Tibial nerve (tissue), 4 donors: ENCODE measurements around the gene DRAM1. TPM values are rescaled to one million over a fixed set of nuclear protein-coding genes. Genes with fewer than 3 reads are reported as not detected.

Experiments used
- DNase-seq, 2 donors: peaks; one replicate each; pipeline ENCODE4 v3.0.0-alpha.2; 2019; ENCODE audit warnings: low spot score in 2 of 2
- H3K27ac ChIP-seq, 4 donors: fragments of 200-600 bp; sonication (generic) in 3 of 4; one replicate each; pipeline ENCODE4 v1.5.1; 2017 to 2019; ENCODE audit warnings: mild to moderate bottlenecking in 1 of 4
- H3K27me3 ChIP-seq, 2 donors: fragments of 200-600 bp; sonication (generic) in 1 of 2; one replicate each; pipeline versions ENCODE4 v1.5.1 to v1.6.0; 2017 to 2019
- H3K36me3 ChIP-seq, 3 donors: fragments of 200-600 bp; sonication (generic); one replicate each; pipeline ENCODE4 v1.5.1; 2018 to 2019
- H3K4me1 ChIP-seq, 4 donors: fragments of 200-600 bp; sonication (generic) in 3 of 4; one replicate each; pipeline ENCODE4 v1.5.1; 2017 to 2019
- H3K4me3 ChIP-seq, 4 donors: fragments of 200-600 bp; sonication (generic) in 3 of 4; one replicate each; pipeline ENCODE4 v1.5.1; 2017 to 2019; ENCODE audit warnings: mild to moderate bottlenecking in 1 of 4, moderate library complexity in 1 of 4
- H3K9me3 ChIP-seq, 4 donors: fragments of 200-600 bp; sonication (generic) in 3 of 4; one replicate each; pipeline ENCODE4 v1.5.1; 2017 to 2019
- EP300 ChIP-seq, 2 donors: sonication (generic); formaldehyde crosslinking; IDR thresholded peaks; one replicate each; pipeline ENCODE4 v1.6.1; 2017; ENCODE audit warnings: antibody characterized with exemption in 2 of 2, mild to moderate bottlenecking in 1 of 2
- POLR2A ChIP-seq, 2 donors: fragments of 450-650 bp; IDR thresholded peaks; one replicate each; pipeline ENCODE4 v1.6.1; 2017; ENCODE audit warnings: antibody characterized with exemption in 2 of 2, mild to moderate bottlenecking in 2 of 2, moderate library complexity in 2 of 2
- WGBS, 2 donors: methylation state at CpG; one replicate each; pipeline ENCODE4 v1.1.5; 2018; 5-methylcytosine and 5-hydroxymethylcytosine counted together
- total RNA-seq, 4 donors: library from RNA; depleted of rRNA; stranded (reverse); fragments of >200 nt; gene quantifications; one replicate each; pipeline ENCODE4 v1.1.0, GENCODE V29; 2016
- TF ChIP-seq, protein P1 (sequence below), 5 experiments: fragments of 200-600 bp in 3 of 5; fragments of 450-650 bp in 2 of 5; sonication (generic) in 3 of 5; IDR thresholded peaks; one replicate each; pipeline ENCODE4 v1.5.1; 2016 to 2019; ENCODE audit warnings: antibody characterized with exemption in 5 of 5, mild to moderate bottlenecking in 3 of 5, moderate library complexity in 2 of 5

Gene DRAM1
- total RNA-seq, 4 donors from 2014 or later: 14.4 to 23.1 (median 17.8) TPM

DNA sequence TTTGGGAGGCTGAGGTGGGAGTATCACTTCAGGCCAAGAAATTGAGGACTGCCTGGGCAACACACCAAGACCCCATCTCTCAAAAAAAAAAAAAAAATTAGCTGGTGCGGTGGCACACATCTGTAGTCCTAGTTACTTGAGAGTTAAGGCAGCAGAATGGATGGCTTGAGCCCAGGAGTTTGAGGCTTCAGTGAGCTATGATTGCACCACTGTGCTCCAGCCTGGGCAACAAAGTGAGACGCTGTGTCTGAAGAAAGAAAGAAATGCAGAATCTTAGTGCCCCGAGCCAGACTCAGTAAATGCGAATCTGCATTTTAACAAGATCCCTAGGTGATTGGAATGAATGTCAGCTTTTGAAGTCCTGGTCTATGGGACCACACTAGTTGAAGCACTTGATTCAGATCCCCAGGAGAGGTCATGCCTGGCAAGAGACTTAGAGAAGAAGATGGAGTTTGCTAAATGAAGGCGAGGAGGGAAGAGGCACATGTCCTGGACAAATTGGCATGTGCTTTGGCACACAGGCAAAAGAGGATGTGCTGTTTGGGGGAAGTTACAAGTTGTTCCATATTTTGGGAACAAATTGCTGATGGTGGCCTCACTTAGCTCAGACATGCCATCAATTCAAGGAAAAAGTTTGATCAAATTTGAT, 56.6 kb downstream of the DRAM1 start:
- 59 to 62% methylated on average over 5 of the region's 5 CpGs for WGBS, 2 donors
- Histone ChIP-seq H3K27me3 (no peaks in the 10 kb centered on the region), H3K27ac (peak overlapping the region in 2 of 4 donors; percentile 36 to 82), H3K4me1 (peaks cover 0 to 18% (median 8%) of the 10 kb centered on the region in 4 donors), H3K36me3 (no peaks in the 10 kb centered on the region), H3K4me3 (no peak overlapping the region), H3K9me3 (no peaks in the 10 kb centered on the region)
- TF ChIP-seq, protein P1, sequence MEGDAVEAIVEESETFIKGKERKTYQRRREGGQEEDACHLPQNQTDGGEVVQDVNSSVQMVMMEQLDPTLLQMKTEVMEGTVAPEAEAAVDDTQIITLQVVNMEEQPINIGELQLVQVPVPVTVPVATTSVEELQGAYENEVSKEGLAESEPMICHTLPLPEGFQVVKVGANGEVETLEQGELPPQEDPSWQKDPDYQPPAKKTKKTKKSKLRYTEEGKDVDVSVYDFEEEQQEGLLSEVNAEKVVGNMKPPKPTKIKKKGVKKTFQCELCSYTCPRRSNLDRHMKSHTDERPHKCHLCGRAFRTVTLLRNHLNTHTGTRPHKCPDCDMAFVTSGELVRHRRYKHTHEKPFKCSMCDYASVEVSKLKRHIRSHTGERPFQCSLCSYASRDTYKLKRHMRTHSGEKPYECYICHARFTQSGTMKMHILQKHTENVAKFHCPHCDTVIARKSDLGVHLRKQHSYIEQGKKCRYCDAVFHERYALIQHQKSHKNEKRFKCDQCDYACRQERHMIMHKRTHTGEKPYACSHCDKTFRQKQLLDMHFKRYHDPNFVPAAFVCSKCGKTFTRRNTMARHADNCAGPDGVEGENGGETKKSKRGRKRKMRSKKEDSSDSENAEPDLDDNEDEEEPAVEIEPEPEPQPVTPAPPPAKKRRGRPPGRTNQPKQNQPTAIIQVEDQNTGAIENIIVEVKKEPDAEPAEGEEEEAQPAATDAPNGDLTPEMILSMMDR (IDR thresholded peaks at IDR 0.05): no peak
- peak in 1 of 2 donors; percentile 78 for TF ChIP-seq EP300 (IDR thresholded peaks at IDR 0.05)
- peak; percentile 34 to 70 for DNase-seq

DNA sequence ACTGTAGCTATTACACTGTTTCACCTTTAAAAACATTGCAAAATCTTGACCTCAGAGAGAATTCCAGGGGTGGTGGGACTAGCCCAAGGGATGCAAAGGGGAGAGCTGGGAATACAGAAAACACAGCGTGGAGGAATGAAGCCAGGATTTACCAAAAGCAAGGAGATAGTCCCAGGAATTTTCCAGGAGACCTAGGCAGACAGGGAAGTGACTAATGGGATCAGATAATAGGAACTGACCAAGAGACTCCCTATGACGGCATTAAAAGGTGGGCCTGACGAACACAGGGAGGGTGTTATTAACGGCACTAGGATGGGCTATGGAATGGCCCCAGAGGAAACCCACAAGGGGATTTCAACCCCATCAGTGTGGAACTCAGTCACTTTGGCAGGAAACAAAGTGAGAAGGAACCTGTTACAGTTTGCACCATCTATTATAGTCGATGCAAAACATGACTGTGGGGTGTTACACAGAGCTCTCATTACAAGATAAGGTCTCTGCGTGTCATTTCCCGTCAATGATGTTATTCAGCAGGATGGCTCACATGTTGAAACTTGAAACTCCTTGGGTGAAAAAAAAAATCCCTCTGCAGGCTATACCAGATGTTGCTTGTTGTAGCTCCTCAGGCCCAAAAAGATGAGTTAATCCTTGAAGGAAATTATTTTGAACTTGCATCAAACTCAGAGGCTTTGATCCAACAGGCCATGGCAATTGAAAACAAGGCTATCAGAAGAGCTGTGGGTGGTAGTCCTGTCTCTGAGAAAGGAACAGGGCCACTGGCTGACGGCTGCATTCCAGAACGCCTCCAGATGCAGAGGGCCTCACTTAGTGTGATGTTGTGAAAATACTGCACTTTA, 58.7 kb downstream of the DRAM1 start:
- 32 to 39% methylated on average over 9 of the region's 9 CpGs for WGBS, 2 donors

DNA sequence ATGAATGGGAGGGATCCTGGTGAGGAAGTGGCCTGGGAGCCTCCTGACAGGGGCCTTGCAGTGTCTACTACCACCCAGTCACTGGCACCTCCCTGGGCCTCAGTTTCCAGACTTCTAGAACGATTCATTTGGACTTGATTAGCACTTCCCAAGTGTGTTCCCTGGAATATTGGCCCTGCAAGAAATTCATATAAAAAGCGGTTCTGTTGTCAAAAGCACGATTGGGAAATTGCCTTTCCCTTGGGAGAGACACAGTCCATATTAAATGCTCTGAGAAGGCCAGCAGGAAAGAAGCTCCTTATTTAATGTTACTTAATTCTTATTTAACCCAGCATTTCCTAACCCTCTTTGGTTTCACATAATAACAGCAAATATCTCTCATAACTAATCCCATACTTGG, 61.9 kb downstream of the DRAM1 start:
- Histone ChIP-seq H3K4me3 (no peak overlapping the region), H3K36me3 (no peaks in the 10 kb centered on the region), H3K27ac (peak overlapping the region; percentile 36 to 82 (median 50)), H3K9me3 (no peaks in the 10 kb centered on the region), H3K4me1 (peaks cover 0 to 47% (median 8%) of the 10 kb centered on the region in 4 donors), H3K27me3 (no peaks in the 10 kb centered on the region)
- peak in 1 of 2 donors; percentile 53 for DNase-seq
- TF ChIP-seq EP300 (IDR thresholded peaks at IDR 0.05): no peak
- 41 to 63% methylated on average over 3 of the region's 3 CpGs for WGBS, 2 donors

More for the DNA sequence above, 58.7 kb downstream of the DRAM1 start:
- peak; percentile 21 to 77 for DNase-seq
- Histone ChIP-seq H3K27me3 (no peaks in the 10 kb centered on the region), H3K9me3 (no peaks in the 10 kb centered on the region), H3K4me3 (no peak overlapping the region), H3K4me1 (peaks cover 0 to 35% (median 8%) of the 10 kb centered on the region in 4 donors), H3K36me3 (no peaks in the 10 kb centered on the region), H3K27ac (peak overlapping the region; percentile 28 to 82 (median 70))
- TF ChIP-seq EP300 (IDR thresholded peaks at IDR 0.05): peak; percentile 63 to 87
- peak in 1 of 2 donors; percentile 8 for TF ChIP-seq POLR2A (IDR thresholded peaks at IDR 0.05)
- TF ChIP-seq, protein P1 (IDR thresholded peaks at IDR 0.05): peak in 1 of 5 experiments; percentile 20

DNA sequence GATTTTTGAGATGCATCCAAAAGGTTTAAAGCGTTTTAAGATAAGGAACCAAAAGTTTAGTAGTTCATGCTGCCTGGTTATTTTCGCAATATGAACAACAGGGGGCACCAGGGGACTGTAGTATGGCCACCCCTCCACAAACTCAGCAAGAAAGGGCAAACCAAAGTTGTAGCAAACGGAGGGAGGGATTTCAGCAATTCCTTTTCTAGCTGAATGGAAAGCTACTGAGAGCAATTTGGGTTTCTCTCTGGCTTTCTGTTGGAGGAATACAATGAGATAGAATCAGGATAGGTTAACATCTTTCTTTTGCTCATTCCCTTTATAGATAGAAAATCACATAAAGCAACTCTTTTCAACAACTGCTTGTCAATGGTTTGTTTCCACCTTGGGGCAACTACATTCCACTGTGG, 62.5 kb downstream of the DRAM1 start:
- H3K27ac ChIP-seq: peak overlapping the region in 3 of 4 donors; percentile 44 to 82 (median 57)
- peaks cover 0 to 47% (median 8%) of the 10 kb centered on the region in 4 donors for H3K4me1 ChIP-seq
- DNase-seq: peak; percentile 23 to 88

DNA sequence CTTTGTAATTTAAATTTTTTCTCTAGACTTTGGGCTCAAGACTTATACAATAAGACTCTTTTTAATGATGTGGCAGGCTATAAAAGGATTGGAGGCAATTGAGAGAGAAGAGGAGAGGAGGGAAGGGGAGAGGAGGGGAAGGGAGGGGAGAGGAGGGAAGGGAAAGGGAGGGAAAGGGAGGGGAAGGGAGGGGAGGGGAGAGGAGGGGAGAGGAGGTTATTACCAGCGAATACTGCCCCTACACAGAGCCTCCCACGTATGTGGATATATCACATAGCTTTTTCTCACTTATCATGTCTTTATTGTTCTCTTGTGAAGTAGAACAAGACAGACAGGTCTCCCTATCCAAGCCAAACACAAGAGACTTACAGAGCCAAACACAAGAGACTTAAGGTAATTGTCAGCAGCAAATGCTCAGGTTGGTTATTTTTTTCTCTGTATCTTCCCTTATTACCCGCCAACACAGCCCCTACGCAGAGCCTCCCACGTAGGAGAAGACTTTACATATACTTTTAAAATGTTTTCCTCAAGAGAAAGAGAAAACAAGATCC, 63.1 kb downstream of the DRAM1 start:
- H3K4me3 ChIP-seq: no peak overlapping the region
- no peaks in the 10 kb centered on the region for H3K27me3 ChIP-seq
- peaks cover 0 to 49% (median 7%) of the 10 kb centered on the region in 4 donors for H3K4me1 ChIP-seq
- TF ChIP-seq EP300 (IDR thresholded peaks at IDR 0.05): no peak
- TF ChIP-seq, protein P1 (IDR thresholded peaks at IDR 0.05): no peak
- no peaks in the 10 kb centered on the region for H3K36me3 ChIP-seq
- H3K9me3 ChIP-seq: no peaks in the 10 kb centered on the region
- WGBS, 2 donors: 57 to 62% methylated on average over 5 of the region's 5 CpGs
- DNase-seq: no peak
- peak overlapping the region in 3 of 4 donors; percentile 28 to 73 (median 57) for H3K27ac ChIP-seq

More for the DNA sequence above, 62.5 kb downstream of the DRAM1 start:
- Histone ChIP-seq H3K27me3 (no peaks in the 10 kb centered on the region), H3K36me3 (no peaks in the 10 kb centered on the region), H3K9me3 (no peaks in the 10 kb centered on the region), H3K4me3 (no peak overlapping the region)
- WGBS, 2 donors: 5 to 9% methylated on average over 3 of the region's 3 CpGs
- no peak for TF ChIP-seq EP300 (IDR thresholded peaks at IDR 0.05)
- TF ChIP-seq, protein P1 (IDR thresholded peaks at IDR 0.05): peak; percentile 62 to 79 (median 68)
- TF ChIP-seq POLR2A (IDR thresholded peaks at IDR 0.05): no peak
